Measurements from ENCODE around the gene SH3TC2.
A peak's percentile ranks its signal among the peaks of the same experiment; 100 is the strongest.

The SH3TC2 gene

DNA sequence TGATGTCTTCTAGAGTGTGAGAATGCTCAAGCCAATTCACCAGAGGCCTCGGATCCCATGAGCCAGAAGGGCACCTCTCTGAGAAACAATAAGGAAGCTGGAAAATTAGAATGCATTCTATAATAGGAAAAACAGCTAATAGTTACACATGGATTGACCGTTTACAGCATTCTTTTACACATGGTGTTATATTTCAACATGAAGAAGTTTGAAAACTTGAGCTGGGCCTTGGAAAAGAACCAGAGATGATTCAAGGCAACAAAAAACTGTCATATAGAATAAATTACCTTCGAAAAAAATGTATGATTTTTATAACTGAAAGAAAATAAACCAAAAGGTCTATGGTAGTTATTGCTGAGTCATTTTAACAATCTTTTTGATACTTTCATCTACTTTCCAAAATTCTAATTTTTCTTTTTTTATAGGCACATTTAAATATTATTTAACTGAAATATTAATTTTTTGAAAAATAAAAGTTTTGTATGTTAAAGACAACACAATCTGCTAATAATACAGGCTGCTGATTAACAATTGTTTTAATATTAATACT lies 6.2 kb downstream of the SH3TC2 start:
- no peak for DNase-seq

- DNase-seq: no peak
These were observed 8.4 kb downstream of the SH3TC2 start for GRCh38 chr5:149054416-149054815.

GRCh38 chr5:149053072-149053695 lies 9.7 kb downstream of the SH3TC2 start:
- DNase-seq: no peak

DNA sequence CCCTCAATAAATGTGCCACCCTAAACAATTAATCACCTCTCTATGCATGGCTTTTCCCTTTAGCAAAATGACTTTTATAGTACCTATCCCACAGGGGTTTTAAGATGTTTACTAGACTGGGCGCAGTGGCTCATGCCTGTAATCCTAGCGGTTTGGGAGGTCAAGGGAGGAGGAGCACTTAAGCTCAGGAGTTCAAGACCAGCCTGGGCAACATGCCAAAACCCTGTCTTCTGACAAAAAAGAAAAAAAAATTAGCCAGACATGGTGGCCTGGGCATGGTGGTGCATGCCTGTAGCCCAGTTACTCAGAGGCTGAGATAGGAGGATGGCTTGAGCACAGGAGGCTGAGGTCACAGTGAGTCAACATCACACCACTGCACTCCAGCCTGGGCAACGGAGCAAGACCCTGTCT lies 13.5 kb downstream of the SH3TC2 start:
- DNase-seq: peak; percentile 58

DNA sequence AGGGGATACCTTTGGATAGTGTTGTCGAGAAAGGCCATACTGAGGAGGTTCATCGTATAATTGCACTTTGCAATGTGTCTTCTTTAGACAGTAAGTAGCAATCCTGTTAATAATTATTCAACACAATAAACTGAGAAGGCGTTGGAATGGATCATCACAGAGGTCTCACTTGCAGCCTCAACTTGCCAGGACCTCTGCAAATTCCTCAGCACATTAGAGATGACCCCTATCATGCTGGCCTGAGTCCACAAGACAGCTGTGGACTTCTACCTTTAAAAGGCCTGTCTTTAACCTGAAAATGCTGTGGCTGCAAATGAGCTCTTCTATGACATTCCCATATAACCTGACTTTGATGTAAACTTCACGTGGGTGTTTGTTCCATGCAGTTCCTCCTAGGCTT lies 14.1 kb downstream of the SH3TC2 start:
- DNase-seq: no peak

GRCh38 chr5:149047462-149047861 lies 15.4 kb downstream of the SH3TC2 start:
- no peak for DNase-seq

DNA sequence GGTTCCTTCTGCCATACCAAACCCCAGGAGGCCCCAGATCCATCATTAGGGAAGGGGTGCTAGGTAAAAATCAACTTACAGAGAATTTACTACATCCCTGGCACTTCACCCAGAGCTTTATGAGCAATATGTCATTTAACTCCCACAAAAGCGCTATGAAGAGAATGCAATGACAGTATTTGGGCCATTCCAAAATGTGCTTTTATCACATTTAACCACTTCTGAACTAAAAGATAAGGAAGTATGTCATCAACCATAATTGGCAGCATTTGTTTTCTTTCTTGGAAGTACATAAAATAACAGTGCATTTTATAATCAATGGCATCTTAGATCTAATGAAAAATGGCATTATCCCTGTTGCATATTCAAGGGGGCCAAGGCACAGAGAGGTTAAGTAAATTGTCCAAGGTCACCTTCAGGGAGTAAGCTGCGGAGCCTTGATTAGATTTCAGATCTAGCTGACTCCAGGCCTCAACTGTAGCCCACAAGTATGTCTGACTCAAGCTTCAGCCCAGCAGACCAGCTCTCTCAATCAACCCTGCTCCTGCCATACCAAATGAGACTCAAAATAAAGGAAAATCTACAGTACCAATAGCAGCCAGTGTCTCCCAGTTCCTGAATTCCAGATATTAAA lies 16.5 kb downstream of the SH3TC2 start:
- peak; percentile 81 for DNase-seq

- peak; percentile 27 for DNase-seq
These were observed 17.8 kb downstream of the SH3TC2 start for GRCh38 chr5:149045089-149045460.

GRCh38 chr5:149044453-149045088 lies 18.3 kb downstream of the SH3TC2 start:
- DNase-seq: no peak

GRCh38 chr5:149043641-149044040 lies 19.2 kb downstream of the SH3TC2 start:
- no peak for DNase-seq

DNA sequence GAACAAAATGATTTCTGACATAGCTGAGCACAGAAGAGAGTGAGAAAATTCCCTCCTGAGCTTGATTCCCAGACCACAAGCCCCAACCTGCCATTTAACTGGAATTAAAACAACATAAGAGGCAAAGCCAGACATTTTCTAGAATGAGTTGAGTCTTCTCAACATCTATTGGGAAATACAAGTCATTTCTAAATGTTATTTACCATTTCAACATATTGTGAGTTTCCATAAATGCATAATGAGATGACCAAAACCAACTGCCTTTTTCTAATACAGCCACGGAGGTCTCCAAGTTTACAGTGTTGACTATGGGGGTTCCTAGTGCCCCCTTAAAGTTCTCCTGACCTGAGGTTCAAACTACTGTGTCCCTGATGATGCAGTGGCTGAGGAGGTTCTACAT lies 20.0 kb downstream of the SH3TC2 start:
- DNase-seq: no peak

- no peak for DNase-seq
These were observed 21.6 kb downstream of the SH3TC2 start for GRCh38 chr5:149041242-149041641.

DNA sequence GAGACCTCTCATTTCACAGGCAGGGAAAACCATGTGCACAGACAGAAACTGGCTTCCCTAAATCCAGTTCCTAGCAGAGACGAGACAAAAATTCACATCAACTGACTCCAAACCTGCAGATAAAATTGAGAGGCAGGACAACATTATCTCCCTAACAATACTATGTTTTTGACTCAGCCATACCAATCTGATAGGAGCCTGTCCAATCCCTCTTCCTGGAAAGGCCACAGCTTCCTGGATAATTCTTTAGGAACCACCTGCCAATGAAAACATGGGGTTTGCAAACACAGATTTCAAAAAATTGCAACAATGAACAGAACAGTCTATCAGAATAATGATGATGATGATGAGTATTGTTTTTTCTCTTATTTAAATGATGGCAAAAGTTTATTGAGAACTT lies 22.4 kb downstream of the SH3TC2 start:
- DNase-seq: no peak

- peak; percentile 65 for DNase-seq
These were observed 23.4 kb downstream of the SH3TC2 start for GRCh38 chr5:149039506-149039905.

- peak; percentile 74 for DNase-seq
These were observed 24.4 kb downstream of the SH3TC2 start for GRCh38 chr5:149038336-149039080.

- DNase-seq: peak; percentile 93
These were observed 25.0 kb downstream of the SH3TC2 start for GRCh38 chr5:149037817-149038216.

GRCh38 chr5:149036970-149037369 lies 25.9 kb downstream of the SH3TC2 start:
- DNase-seq: no peak

- DNase-seq: no peak
These were observed 26.7 kb downstream of the SH3TC2 start for GRCh38 chr5:149036168-149036567.

GRCh38 chr5:149035372-149035790 lies 27.5 kb downstream of the SH3TC2 start:
- peak; percentile 89 for DNase-seq

- no peak for DNase-seq
These were observed 31.9 kb downstream of the SH3TC2 start for GRCh38 chr5:149030838-149031397.

- DNase-seq: no peak
These were observed 32.5 kb downstream of the SH3TC2 start for GRCh38 chr5:149030392-149030791.

- no peak for DNase-seq
These were observed 33.9 kb downstream of the SH3TC2 start for GRCh38 chr5:149028984-149029383.

DNA sequence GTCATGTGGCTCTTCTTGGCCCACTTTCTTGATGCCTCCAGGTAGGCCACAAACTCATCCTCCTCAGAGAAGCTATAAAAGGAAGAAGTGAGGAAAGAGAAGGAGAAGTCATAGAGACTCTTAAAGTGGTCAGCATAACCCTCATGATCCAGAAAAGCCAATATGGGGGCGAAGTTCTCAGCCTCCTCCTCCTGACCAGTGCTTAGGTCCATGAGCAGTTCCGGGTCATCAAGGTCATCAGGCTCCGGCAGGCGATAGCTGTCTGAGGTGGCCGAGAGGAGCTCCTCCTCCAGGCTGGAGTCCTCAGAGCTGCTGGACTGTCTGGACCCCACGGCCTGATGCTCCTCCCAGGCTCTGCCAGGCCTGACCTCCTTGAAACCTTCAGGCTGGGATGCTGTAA lies 34.7 kb downstream of the SH3TC2 start:
- no peak for DNase-seq
